ENCODE results near the gene PPFIBP2. TPM values are rescaled to one million over a fixed set of nuclear protein-coding genes. Genes with fewer than 3 reads are reported as not detected.
A peak's percentile ranks its signal among the peaks of the same experiment; 100 is the strongest.

Gene PPFIBP2
- total RNA-seq, 5 donors from 2014 or later (not counting 1 experiment from before 2014, with no cell fraction given), result 12.5 to 46.6 (median 35.2) TPM

- ChIA-PET POLR2A (no interaction called here), CTCF (no interaction called here)
- WGBS (ENCODE audit: insufficient coverage), result 58% methylated on average over 5 of the region's 8 CpGs
- peaks cover 37 to 75% of the 10 kb centered on the region in 2 experiments for H3K4me1 ChIP-seq (ENCODE audit: control insufficient read depth in 1 of 2, extremely low read depth in 1 of 2, insufficient read depth in 2 of 2, low read length in 2 of 2)
- no peak overlapping the region for H3K27ac Mint-ChIP-seq
- no peak overlapping the region for H3K4me3 ChIP-seq (ENCODE audit: control insufficient read depth in 1 of 2, extremely low read depth in 1 of 2, low read length in 1 of 2)
- no peaks in the 10 kb centered on the region for H3K36me3 ChIP-seq (ENCODE audit: control insufficient read depth in 2 of 2, extremely low read depth in 1 of 2, insufficient read depth in 1 of 2, low read length in 1 of 2)
- no peak overlapping the region for H3K4me3 Mint-ChIP-seq
- H3K9me3 ChIP-seq, result no peaks in the 10 kb centered on the region
- no peaks in the 10 kb centered on the region for H3K27me3 Mint-ChIP-seq
- peaks cover 57 to 80% (median 76%) of the 10 kb centered on the region in 3 donors for H3K4me1 Mint-ChIP-seq
- ATAC-seq (replicated peaks in 1 of 4) (no peak), DNase-seq (no peak)
- H3K9me3 Mint-ChIP-seq, result no peaks in the 10 kb centered on the region
- H3K27me3 ChIP-seq (replicated peaks in 1 of 2; ENCODE audit: control insufficient read depth in 2 of 2, extremely low read depth in 1 of 2, insufficient read depth in 2 of 2, low read length in 1 of 2), result peaks cover 0 to 17% of the 10 kb centered on the region in 2 experiments
- peaks cover 3% of the 10 kb centered on the region for H3K36me3 Mint-ChIP-seq
- H3K27ac ChIP-seq (ENCODE audit: low read length), result no peak overlapping the region
These were observed 18.8 kb downstream of the PPFIBP2 start for GRCh38 chr11:7532405-7533145.

GRCh38 chr11:7533199-7534041 is 19.6 kb downstream of the PPFIBP2 start:
- H3K36me3 Mint-ChIP-seq, result peaks cover 3% of the 10 kb centered on the region
- H3K9me3 Mint-ChIP-seq, result no peaks in the 10 kb centered on the region
- ATAC-seq (replicated peaks in 1 of 4) (no peak), DNase-seq (no peak)
- CTCF ChIA-PET, result interaction anchor here (1.3 to 1.5 kb wide), 2 partner anchors 8 to 12 kb away, joined by 3 to 5 read pairs; no protein-coding TSS in a partner anchor
- no peaks in the 10 kb centered on the region for H3K27me3 Mint-ChIP-seq
- H3K27ac Mint-ChIP-seq, result no peak overlapping the region
- H3K9me3 ChIP-seq, result no peaks in the 10 kb centered on the region
- no peak overlapping the region for H3K4me3 ChIP-seq (ENCODE audit: control insufficient read depth in 1 of 2, extremely low read depth in 1 of 2, low read length in 1 of 2)
- 86% methylated on average over 5 of the region's 8 CpGs for WGBS (ENCODE audit: insufficient coverage)
- H3K4me1 ChIP-seq (ENCODE audit: control insufficient read depth in 1 of 2, extremely low read depth in 1 of 2, insufficient read depth in 2 of 2, low read length in 2 of 2), result peaks cover 38 to 76% of the 10 kb centered on the region in 2 experiments
- H3K4me3 Mint-ChIP-seq, result no peak overlapping the region
- POLR2A ChIA-PET, result no interaction called here
- H3K4me1 Mint-ChIP-seq, result peaks cover 57 to 80% (median 76%) of the 10 kb centered on the region in 3 donors
- H3K36me3 ChIP-seq (ENCODE audit: control insufficient read depth in 2 of 2, extremely low read depth in 1 of 2, insufficient read depth in 1 of 2, low read length in 1 of 2), result no peaks in the 10 kb centered on the region
- peaks cover 0 to 17% of the 10 kb centered on the region in 2 experiments for H3K27me3 ChIP-seq (replicated peaks in 1 of 2; ENCODE audit: control insufficient read depth in 2 of 2, extremely low read depth in 1 of 2, insufficient read depth in 2 of 2, low read length in 1 of 2)
- H3K27ac ChIP-seq (ENCODE audit: low read length), result no peak overlapping the region

DNA sequence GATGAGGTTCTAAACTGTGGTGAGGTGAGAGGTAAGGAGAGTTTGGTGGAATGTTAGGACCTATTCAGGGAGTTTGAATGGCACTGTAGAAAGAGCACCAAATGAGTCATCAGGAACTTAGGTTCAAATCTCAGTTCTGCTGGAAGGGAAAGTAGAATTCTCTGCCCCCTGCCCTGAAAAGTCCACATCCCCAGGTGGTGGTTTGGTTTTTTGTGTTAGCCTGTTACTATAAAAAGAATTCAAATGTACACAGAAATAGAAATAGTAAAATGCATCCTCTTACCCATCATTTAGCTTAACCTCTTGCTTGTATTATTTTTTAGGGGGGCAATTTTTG is 20.2 kb downstream of the PPFIBP2 start:
- H3K27ac ChIP-seq (ENCODE audit: low read length), result no peak overlapping the region
- H3K4me3 Mint-ChIP-seq, result no peak overlapping the region
- DNase-seq (no peak), ATAC-seq (replicated peaks in 1 of 4) (no peak)
- no peak overlapping the region for H3K27ac Mint-ChIP-seq
- CTCF ChIA-PET, result interaction anchor here (1.3 to 1.5 kb wide), 2 partner anchors 9 to 13 kb away, joined by 3 to 5 read pairs; no protein-coding TSS in a partner anchor
- no peak overlapping the region for H3K4me3 ChIP-seq (ENCODE audit: control insufficient read depth in 1 of 2, extremely low read depth in 1 of 2, low read length in 1 of 2)
- H3K9me3 ChIP-seq, result no peaks in the 10 kb centered on the region
- peaks cover 35 to 76% of the 10 kb centered on the region in 2 experiments for H3K4me1 ChIP-seq (ENCODE audit: control insufficient read depth in 1 of 2, extremely low read depth in 1 of 2, insufficient read depth in 2 of 2, low read length in 2 of 2)
- H3K9me3 Mint-ChIP-seq, result no peaks in the 10 kb centered on the region
- H3K36me3 ChIP-seq (ENCODE audit: control insufficient read depth in 2 of 2, extremely low read depth in 1 of 2, insufficient read depth in 1 of 2, low read length in 1 of 2), result no peaks in the 10 kb centered on the region
- H3K27me3 ChIP-seq (replicated peaks in 1 of 2; ENCODE audit: control insufficient read depth in 2 of 2, extremely low read depth in 1 of 2, insufficient read depth in 2 of 2, low read length in 1 of 2), result peaks cover 0 to 17% of the 10 kb centered on the region in 2 experiments
- H3K36me3 Mint-ChIP-seq, result peaks cover 3% of the 10 kb centered on the region
- H3K27me3 Mint-ChIP-seq, result no peaks in the 10 kb centered on the region
- POLR2A ChIA-PET, result no interaction called here
- H3K4me1 Mint-ChIP-seq, result peaks cover 54 to 80% (median 76%) of the 10 kb centered on the region in 3 donors

DNA sequence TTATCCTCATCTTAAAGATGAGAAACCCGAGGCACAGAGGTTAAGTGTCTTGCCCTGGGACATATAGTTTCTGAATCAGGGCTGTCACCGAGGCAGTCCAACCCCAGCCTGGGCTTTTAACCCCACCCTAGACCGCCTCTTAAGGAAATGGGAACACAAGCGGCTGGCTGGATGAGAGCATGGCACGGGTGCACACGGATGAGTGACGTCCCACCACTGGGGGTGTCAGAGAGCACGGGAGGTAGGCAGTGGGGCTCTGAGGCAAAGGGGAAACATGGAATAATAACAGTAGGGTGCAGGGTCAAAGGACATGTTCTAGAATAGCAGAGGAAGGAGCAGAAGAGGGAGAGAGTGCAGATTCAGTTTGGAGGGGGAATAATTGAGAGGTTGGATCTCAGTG is 22.3 kb downstream of the PPFIBP2 start:
- ChIA-PET CTCF (interaction anchor here in 1 of 2 donors (0.5 kb wide), 1 partner anchor 897 kb away, joined by 4 read pairs; no protein-coding TSS in a partner anchor), POLR2A (no interaction called here)
- Histone ChIP-seq H3K27ac (ENCODE audit: low read length) (no peak overlapping the region), H3K4me3 (ENCODE audit: control insufficient read depth in 1 of 2, extremely low read depth in 1 of 2, low read length in 1 of 2) (no peak overlapping the region), H3K9me3 (no peaks in the 10 kb centered on the region), H3K27me3 (replicated peaks in 1 of 2; ENCODE audit: control insufficient read depth in 2 of 2, extremely low read depth in 1 of 2, insufficient read depth in 2 of 2, low read length in 1 of 2) (peaks cover 0 to 12% of the 10 kb centered on the region in 2 experiments), H3K4me1 (ENCODE audit: control insufficient read depth in 1 of 2, extremely low read depth in 1 of 2, insufficient read depth in 2 of 2, low read length in 2 of 2) (peaks cover 19 to 71% of the 10 kb centered on the region in 2 experiments), H3K36me3 (ENCODE audit: control insufficient read depth in 2 of 2, extremely low read depth in 1 of 2, insufficient read depth in 1 of 2, low read length in 1 of 2) (no peaks in the 10 kb centered on the region)
- DNase-seq (peak in 1 of 35 experiments; percentile 29), ATAC-seq (replicated peaks in 1 of 4) (peak in 2 of 4 experiments; percentile 50 to 68)
- H3K27ac Mint-ChIP-seq, result no peak overlapping the region
- H3K4me3 Mint-ChIP-seq, result peak overlapping the region in 1 of 3 donors; percentile 16
- peaks cover 0 to 3% of the 10 kb centered on the region in 2 donors for H3K27me3 Mint-ChIP-seq
- no peaks in the 10 kb centered on the region for H3K9me3 Mint-ChIP-seq
- peaks cover 50 to 87% (median 64%) of the 10 kb centered on the region in 3 donors for H3K4me1 Mint-ChIP-seq
- peaks cover 3% of the 10 kb centered on the region for H3K36me3 Mint-ChIP-seq
- WGBS (ENCODE audit: insufficient coverage), result 30% methylated on average over 6 of the region's 8 CpGs

- DNase-seq (peak in 1 of 35 experiments; percentile 11), ATAC-seq (replicated peaks in 1 of 4) (peak in 2 of 4 experiments; percentile 17 to 46)
- H3K27me3 ChIP-seq (replicated peaks in 1 of 2; ENCODE audit: control insufficient read depth in 2 of 2, extremely low read depth in 1 of 2, insufficient read depth in 2 of 2, low read length in 1 of 2), result peaks cover 0 to 12% of the 10 kb centered on the region in 2 experiments
- Mint-ChIP-seq H3K4me3 (peak overlapping the region in 1 of 3 donors; percentile 16), H3K27ac (no peak overlapping the region), H3K4me1 (peaks cover 46 to 82% (median 62%) of the 10 kb centered on the region in 3 donors), H3K36me3 (peaks cover 3% of the 10 kb centered on the region), H3K27me3 (peaks cover 0 to 3% of the 10 kb centered on the region in 2 donors), H3K9me3 (no peaks in the 10 kb centered on the region)
- H3K4me3 ChIP-seq (ENCODE audit: control insufficient read depth in 1 of 2, extremely low read depth in 1 of 2, low read length in 1 of 2), result no peak overlapping the region
- H3K9me3 ChIP-seq, result no peaks in the 10 kb centered on the region
- CTCF ChIA-PET, result interaction anchor here (0.8 to 0.9 kb wide), 2 partner anchors 11 to 24 kb away, joined by 3 read pairs; partner anchors contain the start of gene PPFIBP2 (in 1 of the 2)
- H3K36me3 ChIP-seq (ENCODE audit: control insufficient read depth in 2 of 2, extremely low read depth in 1 of 2, insufficient read depth in 1 of 2, low read length in 1 of 2), result no peaks in the 10 kb centered on the region
- POLR2A ChIA-PET, result no interaction called here
- WGBS (ENCODE audit: insufficient coverage), result no CpG with 5 or more reads among the region's 6 CpGs
- H3K4me1 ChIP-seq (ENCODE audit: control insufficient read depth in 1 of 2, extremely low read depth in 1 of 2, insufficient read depth in 2 of 2, low read length in 2 of 2), result peaks cover 19 to 63% of the 10 kb centered on the region in 2 experiments
- no peak overlapping the region for H3K27ac ChIP-seq (ENCODE audit: low read length)
These were observed 23.5 kb downstream of the PPFIBP2 start for GRCh38 chr11:7537265-7537664.

GRCh38 chr11:7538031-7538430 is 24.2 kb downstream of the PPFIBP2 start:
- Histone ChIP-seq H3K4me3 (ENCODE audit: control insufficient read depth in 1 of 2, extremely low read depth in 1 of 2, low read length in 1 of 2) (no peak overlapping the region), H3K36me3 (ENCODE audit: control insufficient read depth in 2 of 2, extremely low read depth in 1 of 2, insufficient read depth in 1 of 2, low read length in 1 of 2) (no peaks in the 10 kb centered on the region), H3K27ac (ENCODE audit: low read length) (no peak overlapping the region), H3K27me3 (replicated peaks in 1 of 2; ENCODE audit: control insufficient read depth in 2 of 2, extremely low read depth in 1 of 2, insufficient read depth in 2 of 2, low read length in 1 of 2) (peaks cover 0 to 12% of the 10 kb centered on the region in 2 experiments), H3K4me1 (ENCODE audit: control insufficient read depth in 1 of 2, extremely low read depth in 1 of 2, insufficient read depth in 2 of 2, low read length in 2 of 2) (peaks cover 19 to 61% of the 10 kb centered on the region in 2 experiments), H3K9me3 (no peaks in the 10 kb centered on the region)
- H3K27ac Mint-ChIP-seq, result peak overlapping the region in 1 of 2 donors; percentile 61
- WGBS (ENCODE audit: insufficient coverage), result 55% methylated on average over 7 of the region's 8 CpGs
- H3K4me1 Mint-ChIP-seq, result peaks cover 46 to 89% (median 66%) of the 10 kb centered on the region in 3 donors
- H3K36me3 Mint-ChIP-seq, result peaks cover 3% of the 10 kb centered on the region
- peak in 1 of 35 experiments; percentile 43 for DNase-seq
- peaks cover 0 to 3% of the 10 kb centered on the region in 2 donors for H3K27me3 Mint-ChIP-seq
- peak overlapping the region in 1 of 3 donors; percentile 16 for H3K4me3 Mint-ChIP-seq
- no peaks in the 10 kb centered on the region for H3K9me3 Mint-ChIP-seq
- CTCF ChIA-PET, result interaction anchor here in 1 of 2 donors (1.0 kb wide), 1 partner anchor 25 kb away, joined by 3 read pairs; no protein-coding TSS in a partner anchor
- POLR2A ChIA-PET, result no interaction called here
- peak; percentile 53 to 76 (median 64) for ATAC-seq (replicated peaks in 1 of 4)

All from T-cell (primary cell).